Astrocyte (in vitro differentiated cells and primary cell): ENCODE measurements around the gene KRT74. TPM values are rescaled to one million over a fixed set of nuclear protein-coding genes. Genes with fewer than 3 reads are reported as not detected.

Experiments
- DNase-seq: peaks from one replicate; pipeline ENCODE4 v3.0.0-alpha.2; 2010; ENCODE audit warnings: low read depth
- FAIRE-seq: peaks from 2 replicates; lab custom pipeline; 2011; peaks lifted over from hg19 to GRCh38; lab: Jason Lieb, UNC
- H2AFZ ChIP-seq: 2 replicates; pipeline ENCODE4 v1.6.0; 2012; ENCODE audit warnings: low read depth, low read length, inconsistent platforms
- H3K27ac ChIP-seq: 2 replicates; pipeline ENCODE4 v1.5.1; 2011; ENCODE audit warnings: low read depth, low read length, inconsistent platforms
- H3K27me3 ChIP-seq: 2 replicates; pipeline ENCODE4 v1.6.0; 2011; ENCODE audit warnings: low read length, inconsistent platforms; ENCODE audit not compliant: insufficient read depth
- H3K36me3 ChIP-seq: 2 replicates; pipeline ENCODE4 v1.5.1; 2011; ENCODE audit warnings: low read length, inconsistent platforms; ENCODE audit not compliant: insufficient read depth
- H3K4me1 ChIP-seq: 2 replicates; pipeline ENCODE4 v1.5.1; 2011; ENCODE audit warnings: low read length, inconsistent platforms; ENCODE audit not compliant: insufficient read depth
- H3K4me2 ChIP-seq: 2 replicates; pipeline ENCODE4 v1.6.0; 2012; ENCODE audit warnings: low read length, inconsistent platforms
- H3K4me3 ChIP-seq: 2 replicates; pipeline ENCODE4 v1.5.1; 2011; ENCODE audit warnings: low read depth, mild to moderate bottlenecking, low read length, inconsistent platforms; ENCODE audit not compliant: insufficient read depth
- H3K79me2 ChIP-seq: 2 replicates; pipeline ENCODE4 v1.6.0; 2012; ENCODE audit warnings: mild to moderate bottlenecking, low read length, inconsistent platforms; ENCODE audit not compliant: insufficient read depth
- H3K9ac ChIP-seq: 2 replicates; pipeline ENCODE4 v1.6.0; 2012; ENCODE audit warnings: mild to moderate bottlenecking, low read length, inconsistent platforms
- H3K9me3 ChIP-seq: 2 replicates; pipeline ENCODE4 v1.5.1; 2012; ENCODE audit warnings: low read depth, mild to moderate bottlenecking, low read length, inconsistent platforms; ENCODE audit not compliant: insufficient read depth
- H4K20me1 ChIP-seq: 2 replicates; pipeline ENCODE4 v1.6.0; 2012; ENCODE audit warnings: low read length, inconsistent platforms; ENCODE audit not compliant: insufficient read depth
- H3K27ac Mint-ChIP-seq: one replicate; pipeline ENCODE4 v1.8.0; 2021; ENCODE audit warnings: mild to moderate bottlenecking, mixed read lengths; ENCODE audit not compliant: unreplicated experiment
- H3K27me3 Mint-ChIP-seq: one replicate; pipeline ENCODE4 v1.8.0; 2021; ENCODE audit warnings: low read depth, mixed read lengths; ENCODE audit not compliant: unreplicated experiment
- H3K36me3 Mint-ChIP-seq: one replicate; pipeline ENCODE4 v1.8.0; 2021; ENCODE audit warnings: low read depth, mixed read lengths; ENCODE audit not compliant: unreplicated experiment
- H3K4me1 Mint-ChIP-seq: one replicate; pipeline ENCODE4 v1.8.0; 2021; ENCODE audit warnings: low read depth, mixed read lengths; ENCODE audit not compliant: unreplicated experiment
- H3K4me3 Mint-ChIP-seq: one replicate; pipeline ENCODE4 v1.8.0; 2021; ENCODE audit warnings: mild to moderate bottlenecking, moderate library complexity, mixed read lengths; ENCODE audit not compliant: unreplicated experiment
- H3K9me3 Mint-ChIP-seq: one replicate; pipeline ENCODE4 v1.8.0; 2021; ENCODE audit warnings: mild to moderate bottlenecking, mixed read lengths; ENCODE audit not compliant: unreplicated experiment
- CTCF ChIP-seq: IDR thresholded peaks from 2 replicates; pipeline ENCODE4 v1.5.1; 2011; ENCODE audit warnings: low read depth, mild to moderate bottlenecking, inconsistent platforms, low read length, moderate library complexity; ENCODE audit not compliant: insufficient read depth
- EZH2 ChIP-seq: IDR thresholded peaks from 2 replicates; pipeline ENCODE4 v1.6.1; 2012; ENCODE audit warnings: mild to moderate bottlenecking, low read length, inconsistent platforms; ENCODE audit not compliant: insufficient read depth
- total RNA-seq: library from RNA; stranded (reverse); gene quantifications from 2 replicates; pipeline ENCODE4 v1.2.1, GENCODE V29; 2021

Gene KRT74
- total RNA-seq, 1 donor from 2014 or later = not detected

GRCh38 chr12:52570511-52570910 is 3.1 kb downstream of the KRT74 start:
- Histone ChIP-seq H3K36me3 (no peaks in the 10 kb centered on the region), H2AFZ (no peak overlapping the region), H3K9me3 (no peaks in the 10 kb centered on the region), H3K4me1 (no peaks in the 10 kb centered on the region), H3K4me2 (no peak overlapping the region), H3K79me2 (no peaks in the 10 kb centered on the region), H3K9ac (no peak overlapping the region), H3K4me3 (no peak overlapping the region), H3K27ac (no peak overlapping the region), H3K27me3 (peaks cover 28% of the 10 kb centered on the region), H4K20me1 (no peaks in the 10 kb centered on the region)
- H3K36me3 Mint-ChIP-seq = no peaks in the 10 kb centered on the region
- no peak for TF ChIP-seq CTCF
- TF ChIP-seq EZH2 = no peak
- H3K27me3 Mint-ChIP-seq = peaks cover 76% of the 10 kb centered on the region
- no peak overlapping the region for H3K4me3 Mint-ChIP-seq
- H3K4me1 Mint-ChIP-seq = no peaks in the 10 kb centered on the region
- no peaks in the 10 kb centered on the region for H3K9me3 Mint-ChIP-seq
- no peak overlapping the region for H3K27ac Mint-ChIP-seq
- DNase-seq (no peak), FAIRE-seq (no peak)

GRCh38 chr12:52568111-52568510 is 5.5 kb downstream of the KRT74 start:
- no peaks in the 10 kb centered on the region for H3K4me1 Mint-ChIP-seq
- Histone ChIP-seq H2AFZ (no peak overlapping the region), H3K36me3 (no peaks in the 10 kb centered on the region), H3K9ac (no peak overlapping the region), H3K9me3 (no peaks in the 10 kb centered on the region), H3K79me2 (no peaks in the 10 kb centered on the region), H3K4me3 (no peak overlapping the region), H3K27ac (no peak overlapping the region), H3K4me1 (no peaks in the 10 kb centered on the region), H3K4me2 (no peak overlapping the region), H4K20me1 (no peaks in the 10 kb centered on the region), H3K27me3 (peaks cover 28% of the 10 kb centered on the region)
- H3K36me3 Mint-ChIP-seq = no peaks in the 10 kb centered on the region
- FAIRE-seq = no peak
- TF ChIP-seq CTCF (no peak), EZH2 (no peak)
- peaks cover 84% of the 10 kb centered on the region for H3K27me3 Mint-ChIP-seq
- H3K4me3 Mint-ChIP-seq = no peak overlapping the region
- H3K9me3 Mint-ChIP-seq = no peaks in the 10 kb centered on the region
- H3K27ac Mint-ChIP-seq = no peak overlapping the region
- DNase-seq = no peak

- Histone ChIP-seq H3K79me2 (no peaks in the 10 kb centered on the region), H3K27ac (no peak overlapping the region), H4K20me1 (no peaks in the 10 kb centered on the region), H3K4me2 (no peak overlapping the region), H3K36me3 (no peaks in the 10 kb centered on the region), H2AFZ (no peak overlapping the region), H3K27me3 (peaks cover 32% of the 10 kb centered on the region), H3K4me3 (no peak overlapping the region), H3K9me3 (no peaks in the 10 kb centered on the region), H3K9ac (no peak overlapping the region), H3K4me1 (no peaks in the 10 kb centered on the region)
- Mint-ChIP-seq H3K27ac (no peak overlapping the region), H3K27me3 (peaks cover 76% of the 10 kb centered on the region), H3K4me3 (no peak overlapping the region), H3K36me3 (no peaks in the 10 kb centered on the region), H3K4me1 (no peaks in the 10 kb centered on the region), H3K9me3 (no peaks in the 10 kb centered on the region)
- DNase-seq (no peak), FAIRE-seq (no peak)
- TF ChIP-seq CTCF = no peak
- no peak for TF ChIP-seq EZH2
Measured at GRCh38 chr12:52566847-52567291, 6.8 kb downstream of the KRT74 start.
